Hematopoietic multipotent progenitor cell (in vitro differentiated cells): ENCODE measurements around the gene ACOT9. TPM values are rescaled to one million over a fixed set of nuclear protein-coding genes. Genes with fewer than 3 reads are reported as not detected.
"Not testable (repeated sequence)": the region's sequence is repeated elsewhere in the genome, so short reads cannot be mapped to it uniquely, and the experiment has no call there.

Experiments used
- DNase-seq, 3 donors: peaks; one replicate each; pipeline ENCODE4 v3.0.0-alpha.2; 2011 to 2015; ENCODE audit warnings: low read depth in 2 of 3, low spot score in 2 of 3
- total RNA-seq: library from RNA; depleted of rRNA; stranded (reverse); fragments of >200 nt; gene quantifications from one replicate; pipeline ENCODE4 v1.2.3, GENCODE V29; 2012

The ACOT9 gene
- total RNA-seq, 1 donor: 7.8 TPM

DNA sequence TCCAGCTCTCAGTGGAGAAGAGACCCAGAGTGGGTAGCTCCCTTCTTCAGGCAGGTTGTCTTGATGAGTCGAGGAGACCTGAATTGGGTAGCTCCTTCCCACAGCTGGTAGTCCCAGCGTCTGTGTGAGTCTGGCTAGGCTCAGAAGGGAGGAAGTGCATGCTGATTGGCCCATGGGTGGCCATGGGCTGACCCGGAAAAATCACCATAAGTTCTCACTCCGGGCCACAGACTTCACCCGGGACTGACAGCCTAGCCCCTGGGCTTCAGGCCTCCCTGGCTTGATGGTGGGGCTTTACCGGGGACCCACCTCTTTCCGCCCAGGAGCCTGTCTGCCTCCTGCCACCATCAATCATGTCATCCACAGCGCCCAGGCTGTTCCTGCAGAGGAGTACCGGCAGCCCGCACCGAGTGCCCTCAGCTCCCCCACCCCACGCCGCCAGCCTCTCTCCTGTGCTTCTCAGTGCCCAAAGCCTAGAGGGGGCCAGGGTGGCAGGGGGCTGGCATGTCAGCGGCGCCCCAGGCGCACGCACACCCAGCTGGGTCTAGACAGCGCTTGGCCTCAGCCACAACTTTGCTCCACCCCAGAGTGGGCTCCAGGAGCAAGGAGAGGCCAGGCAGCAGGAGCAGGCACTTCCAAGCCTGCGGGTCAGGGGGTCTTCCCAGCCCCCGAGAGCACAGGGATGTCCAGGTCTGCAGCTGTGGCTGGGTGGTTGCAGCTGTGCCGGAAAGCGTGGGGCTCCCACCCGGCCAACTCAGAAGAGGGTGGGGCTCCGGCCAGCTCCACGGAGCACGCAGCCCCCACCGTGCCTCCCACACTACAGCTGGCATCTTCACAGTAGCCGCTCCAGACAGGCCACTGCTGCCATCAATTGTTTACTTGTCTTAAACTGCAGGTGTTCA is 23.8 kb upstream of the ACOT9 start:
- peak in 1 of 3 donors; percentile 13 for DNase-seq

DNA sequence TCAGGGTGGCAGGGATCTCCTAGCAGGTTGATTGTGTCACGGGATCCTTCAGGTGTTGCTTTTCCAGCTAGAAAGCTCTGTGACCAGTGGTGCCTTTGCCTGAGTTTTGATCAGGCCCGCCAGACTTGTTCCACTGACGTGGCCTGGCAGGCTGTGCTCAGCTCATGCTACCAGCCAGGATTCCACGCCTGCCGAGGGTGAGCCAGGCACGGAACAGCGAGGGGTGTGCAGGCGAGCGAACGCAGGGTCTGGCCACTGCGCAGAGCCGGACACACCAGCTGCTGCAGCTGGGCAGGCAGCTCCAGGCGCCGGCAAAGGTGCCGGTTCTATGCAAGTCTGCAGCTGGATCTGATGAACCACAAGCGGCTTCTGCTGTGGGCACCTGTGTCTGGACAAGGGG is 22.8 kb upstream of the ACOT9 start:
- DNase-seq: no peak

DNA sequence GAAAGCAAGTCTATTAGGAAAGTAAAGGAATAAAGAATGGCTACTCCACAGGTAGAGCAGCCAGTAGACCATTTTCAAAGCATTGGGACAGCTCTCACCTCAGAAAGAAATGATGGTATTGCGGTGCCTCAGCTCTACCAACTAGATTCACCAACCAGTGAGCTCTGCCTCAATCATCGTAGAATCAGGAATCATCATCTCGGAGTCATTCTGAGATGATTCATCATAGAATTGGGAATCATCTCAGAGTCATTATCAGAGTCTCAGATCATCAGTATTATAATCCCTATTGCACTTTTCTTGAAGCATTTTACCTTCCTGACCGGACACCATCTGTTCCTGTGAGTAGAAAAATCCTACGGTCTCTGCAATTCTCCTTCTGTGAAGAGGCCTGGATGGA is 22.4 kb upstream of the ACOT9 start:
- no peak for DNase-seq

DNA sequence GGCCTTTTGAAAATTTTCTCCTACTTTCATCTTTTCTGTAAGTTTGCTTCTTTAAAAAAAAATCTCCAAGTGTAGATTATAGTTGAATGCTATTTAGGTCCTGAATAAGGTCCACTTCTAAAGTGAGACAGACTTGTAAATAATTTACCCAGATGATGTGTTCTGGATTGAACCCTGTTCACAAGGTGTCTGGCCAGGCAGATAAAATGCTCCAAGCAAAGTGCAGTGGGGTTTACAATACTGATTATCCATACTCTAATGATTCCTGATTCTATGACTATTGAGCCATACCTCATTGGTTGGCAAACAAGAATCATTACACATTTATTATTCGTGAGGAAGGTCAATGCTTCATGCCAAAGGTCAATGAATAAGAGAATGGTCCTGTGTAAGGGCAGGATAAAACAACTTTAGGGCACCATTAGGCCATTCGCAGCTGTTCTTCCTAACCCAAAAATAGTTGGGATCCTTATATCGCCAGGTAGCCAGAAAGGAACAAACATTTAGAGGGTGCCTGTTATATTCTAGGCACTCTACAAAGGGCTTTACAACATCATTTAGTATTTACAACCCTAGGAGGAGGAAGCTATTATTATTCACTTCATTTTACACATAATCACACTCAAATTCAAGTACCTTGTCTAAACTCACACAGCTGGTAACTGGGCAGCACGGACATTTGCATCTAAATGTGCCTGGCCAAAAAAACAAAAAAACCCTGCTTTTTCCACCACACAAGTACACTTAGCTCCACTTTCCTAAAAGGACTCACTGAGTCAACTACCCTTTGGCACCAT is 21.3 kb upstream of the ACOT9 start:
- DNase-seq: no peak

DNA sequence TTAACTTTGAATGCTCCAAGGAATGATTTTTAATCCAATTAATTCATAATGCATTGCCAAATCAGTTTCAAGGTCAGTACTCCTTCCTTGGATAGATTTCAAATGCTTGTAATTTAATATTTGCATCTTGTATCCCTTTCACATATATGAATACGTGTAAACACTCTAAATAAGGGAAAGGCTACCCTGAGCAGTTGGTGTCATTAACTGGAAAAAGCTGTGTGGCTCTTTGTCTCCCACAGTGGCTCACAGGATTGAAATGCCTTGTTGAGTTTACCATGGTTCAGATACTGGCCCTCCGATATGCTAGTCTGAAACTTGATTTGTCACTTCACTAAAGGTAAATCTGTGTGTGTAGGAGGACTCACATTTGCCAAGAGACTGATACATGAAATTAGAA is 16.7 kb upstream of the ACOT9 start:
- no peak for DNase-seq

DNA sequence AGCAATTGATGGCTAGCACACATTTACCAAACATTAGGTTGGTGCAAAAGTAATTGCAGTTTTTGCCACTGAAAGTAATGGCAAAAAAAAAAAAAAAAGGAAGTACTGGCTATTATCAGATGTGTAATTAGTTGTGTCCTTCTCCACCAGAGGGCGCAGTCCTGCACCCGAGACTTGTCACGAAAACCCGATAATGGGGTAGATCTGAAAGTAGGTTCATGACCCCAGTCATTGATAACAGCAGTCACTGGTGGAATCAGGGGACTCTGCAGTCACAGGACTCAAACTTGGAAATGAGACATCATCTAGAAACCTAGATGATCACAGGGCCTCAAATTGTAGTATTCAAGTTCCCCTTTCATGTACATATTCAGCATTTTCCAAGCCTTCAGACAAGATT is 13.1 kb upstream of the ACOT9 start:
- DNase-seq: peak; percentile 49 to 81 (median 64)

DNA sequence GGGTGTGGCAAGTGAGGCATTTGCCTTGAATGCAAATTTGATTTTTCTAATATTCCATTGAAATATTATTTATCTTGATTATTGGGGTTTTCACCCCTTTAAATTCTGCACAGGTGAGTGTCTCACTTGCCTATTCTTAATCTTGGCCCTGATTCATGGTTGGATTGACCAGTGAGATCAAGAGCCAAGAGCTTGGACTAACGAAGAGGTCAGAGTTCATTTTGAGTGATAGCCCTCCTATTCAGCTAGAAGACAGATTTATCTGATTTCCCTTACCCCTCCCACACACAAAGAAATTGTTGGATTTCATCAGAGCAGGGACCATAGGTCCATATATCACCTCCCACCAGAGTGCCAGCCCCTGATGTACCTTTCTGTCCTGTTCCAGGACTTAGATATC is 11.6 kb upstream of the ACOT9 start:
- DNase-seq: no peak

DNA sequence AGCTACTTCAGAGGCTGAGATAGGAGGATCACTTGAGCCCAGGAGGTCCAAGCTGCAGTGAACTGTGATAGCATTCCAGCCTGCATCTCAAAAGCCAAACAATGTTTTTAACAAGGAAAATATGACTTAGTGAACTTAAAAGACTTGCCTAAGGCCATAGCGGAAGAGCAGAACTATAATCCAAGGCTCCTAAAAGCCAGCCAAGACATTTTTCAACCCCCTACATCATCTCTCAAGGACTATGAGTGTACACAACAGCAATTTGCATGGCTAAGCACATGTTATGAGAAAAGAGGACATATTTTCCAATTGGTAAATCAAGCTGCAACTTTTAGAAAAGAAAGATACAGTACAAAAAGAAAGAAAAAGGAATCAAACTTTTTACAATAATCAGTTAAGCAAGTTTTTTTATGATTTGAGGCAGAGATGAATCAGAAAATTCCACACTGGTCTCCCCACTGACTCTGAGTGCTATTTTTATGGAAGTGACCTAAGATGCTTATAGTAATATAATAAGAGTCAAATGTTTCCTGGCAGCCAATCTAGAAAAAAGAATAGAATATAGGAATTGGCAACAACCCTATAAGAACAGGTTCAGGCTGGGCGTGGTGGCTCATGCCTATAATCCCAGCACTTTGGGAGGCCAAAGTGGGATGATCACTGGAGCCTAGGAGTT is 9.8 kb upstream of the ACOT9 start:
- DNase-seq: no peak

DNA sequence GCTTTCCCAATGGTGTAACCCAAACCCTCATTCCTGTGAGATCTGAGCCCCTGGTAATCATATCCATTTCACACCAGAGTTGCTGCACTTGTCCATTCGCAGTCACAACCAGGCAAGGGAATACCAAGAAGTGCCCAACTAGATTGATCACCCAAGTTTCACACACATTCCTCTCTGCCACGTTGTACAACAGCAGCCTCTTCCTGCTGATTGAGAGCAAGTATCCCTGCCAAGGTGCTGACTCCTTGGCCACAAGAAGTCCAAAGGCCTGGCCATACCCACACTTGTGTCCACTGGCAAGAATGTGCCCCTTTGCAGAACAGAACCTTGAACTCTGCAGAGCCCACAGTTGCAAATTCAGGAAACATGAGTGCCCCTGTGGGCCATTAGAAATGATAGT is 6.5 kb upstream of the ACOT9 start:
- DNase-seq: no peak

DNA sequence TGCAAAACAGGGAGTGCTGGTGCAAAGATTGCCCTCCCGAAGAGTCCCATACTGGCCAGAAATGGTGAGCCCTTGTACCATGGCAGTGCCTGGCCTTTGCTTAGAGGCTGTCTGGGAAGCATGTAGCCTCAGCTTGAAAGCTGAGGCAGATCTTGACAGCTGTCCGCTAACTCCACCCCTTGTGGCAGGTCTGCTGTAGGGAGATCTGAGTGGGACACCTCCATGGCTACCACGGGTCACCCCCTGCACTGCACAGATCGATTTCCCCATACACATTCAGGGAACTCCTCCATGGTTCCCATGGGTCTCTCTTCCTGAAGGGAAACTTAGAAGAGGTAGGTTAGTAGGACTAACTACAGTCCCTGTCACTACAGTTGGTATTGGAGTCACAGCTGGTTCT is 6.1 kb upstream of the ACOT9 start:
- DNase-seq: no peak

DNA sequence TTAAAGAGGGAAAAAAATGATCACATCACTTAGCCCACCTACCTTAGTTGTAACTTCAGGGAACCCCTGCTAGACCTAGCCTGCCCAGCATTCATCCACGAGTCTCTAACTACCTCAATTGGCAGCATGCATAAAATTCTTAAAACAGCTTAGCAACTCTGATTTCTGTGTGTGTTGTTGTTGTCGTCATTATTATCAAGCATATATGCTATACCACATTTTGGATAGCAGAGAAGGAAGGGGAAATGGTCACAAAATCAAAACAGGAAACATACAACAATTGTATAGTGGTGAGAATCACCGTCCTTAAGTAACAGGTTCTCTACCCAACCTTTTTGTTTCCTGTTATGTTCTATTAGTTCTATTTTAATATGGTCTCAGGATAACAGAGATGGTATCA is 2.7 kb upstream of the ACOT9 start:
- peak in 1 of 3 donors; percentile 54 for DNase-seq

DNA sequence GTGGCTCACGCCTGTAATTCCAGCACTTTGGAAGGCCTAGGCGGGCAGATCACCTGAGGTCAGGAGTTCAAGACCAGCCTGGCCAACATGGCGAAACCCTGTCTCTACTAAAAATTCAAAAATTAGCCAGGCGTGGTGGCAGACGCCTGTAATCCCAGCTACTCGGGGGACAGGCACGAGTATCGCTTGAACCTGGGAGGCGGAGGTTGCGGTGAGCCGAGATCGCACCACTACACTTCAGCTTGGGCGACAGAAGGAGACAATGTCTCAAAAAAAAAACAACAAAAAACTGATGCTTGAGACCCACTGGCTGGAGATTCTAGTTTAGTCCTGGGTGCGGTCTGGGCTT is 521 bp upstream of the ACOT9 start:
- DNase-seq: not testable (repeated sequence)

DNA sequence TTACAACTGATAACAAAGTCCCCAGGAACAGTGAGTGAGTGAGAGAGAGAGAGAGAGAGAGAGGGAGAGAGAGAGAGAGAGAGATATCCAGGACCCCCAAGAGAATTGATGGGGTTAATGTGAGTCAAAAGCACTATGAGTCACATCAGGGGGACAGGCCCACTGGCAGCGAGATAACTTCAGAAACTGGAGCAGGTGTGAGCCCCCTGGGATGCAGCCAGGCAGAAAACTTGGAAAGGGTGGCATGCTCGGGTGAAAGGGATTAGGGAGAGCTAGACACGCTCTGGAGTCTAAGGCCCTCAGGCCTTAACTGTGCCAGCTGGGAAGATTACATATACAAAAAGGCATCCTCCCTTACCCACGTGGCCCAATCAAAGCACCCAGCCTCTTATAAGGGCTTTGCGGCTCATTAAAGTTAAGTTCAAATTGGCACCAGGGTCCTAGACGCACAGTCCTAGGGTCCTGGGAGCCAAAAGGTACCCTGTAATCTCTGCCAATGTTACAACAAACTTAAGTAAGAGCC is 841 bp downstream of the ACOT9 start:
- DNase-seq: peak in 1 of 3 donors; percentile 22

DNA sequence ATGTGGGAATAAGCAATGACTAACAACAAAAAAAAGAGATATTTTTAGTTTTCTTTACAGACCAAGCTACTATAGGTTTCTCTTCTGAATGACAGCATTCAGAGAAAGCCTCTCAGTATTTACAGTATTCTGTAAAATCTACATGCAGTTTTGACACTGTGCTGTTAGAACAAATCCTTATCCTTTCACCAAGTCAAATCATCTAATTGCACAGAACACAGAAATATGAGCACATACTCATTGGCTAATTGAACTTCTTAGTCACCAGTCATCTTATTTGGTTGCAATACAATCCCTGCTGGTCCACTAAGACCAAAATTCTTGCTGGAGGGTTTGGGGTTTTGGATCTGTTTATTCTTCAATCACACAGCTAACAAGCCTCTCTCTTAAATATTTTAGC is 5.7 kb downstream of the ACOT9 start:
- DNase-seq: no peak

DNA sequence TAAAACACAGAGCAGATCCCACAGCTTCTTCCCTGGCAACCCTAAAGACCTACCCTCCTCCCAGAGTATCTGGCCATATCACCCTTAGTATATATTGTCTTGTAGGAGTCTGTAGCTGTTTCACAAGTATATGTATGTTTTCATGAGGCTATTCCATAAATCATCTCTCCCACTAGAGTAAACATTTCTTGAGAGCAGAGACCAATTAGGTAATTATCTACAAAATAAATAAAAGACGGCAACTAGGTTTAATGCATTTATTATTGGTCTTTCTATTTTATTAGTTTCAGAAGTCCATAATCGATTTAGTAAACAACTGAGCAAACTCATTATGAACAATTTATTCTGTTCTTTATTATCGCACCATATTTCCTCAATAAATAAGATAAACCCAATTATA is 7.0 kb downstream of the ACOT9 start:
- no peak for DNase-seq

DNA sequence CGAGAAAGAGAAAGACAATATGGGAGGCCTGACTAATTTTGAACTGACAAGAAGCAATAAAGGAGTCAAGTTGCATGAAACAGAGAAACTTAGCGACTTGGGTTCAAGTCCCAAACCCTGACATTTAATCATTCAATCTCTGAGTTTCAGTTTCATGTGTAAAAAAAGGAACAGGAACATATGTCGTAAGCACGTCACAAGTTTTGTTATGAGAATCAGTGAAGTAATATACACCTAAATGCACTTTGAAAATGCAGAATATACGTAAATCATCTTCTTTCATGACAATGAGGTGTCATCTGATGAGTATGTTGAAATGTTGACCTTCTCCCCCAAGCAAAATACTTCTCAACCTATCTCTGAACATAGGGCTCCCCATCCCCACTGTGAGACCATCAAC is 10.4 kb downstream of the ACOT9 start:
- no peak for DNase-seq

DNA sequence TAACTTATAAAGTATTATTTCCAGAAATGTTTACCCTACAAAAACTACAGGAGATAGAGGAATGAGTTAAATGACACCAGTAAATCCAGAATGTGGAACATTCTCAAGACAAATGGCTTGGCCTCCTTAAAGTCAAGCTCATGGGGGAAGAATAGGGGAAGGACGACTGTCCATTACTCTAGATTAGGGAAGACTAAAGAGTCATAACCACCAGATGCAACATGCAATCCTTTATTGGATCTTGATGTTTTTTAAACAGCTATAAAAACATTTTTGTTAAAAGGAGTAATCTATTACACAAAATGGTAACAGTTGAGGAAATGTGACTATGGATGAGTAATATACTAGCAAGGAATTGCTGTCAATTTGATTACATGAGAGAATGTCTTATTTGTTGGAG is 11.1 kb downstream of the ACOT9 start:
- no peak for DNase-seq

DNA sequence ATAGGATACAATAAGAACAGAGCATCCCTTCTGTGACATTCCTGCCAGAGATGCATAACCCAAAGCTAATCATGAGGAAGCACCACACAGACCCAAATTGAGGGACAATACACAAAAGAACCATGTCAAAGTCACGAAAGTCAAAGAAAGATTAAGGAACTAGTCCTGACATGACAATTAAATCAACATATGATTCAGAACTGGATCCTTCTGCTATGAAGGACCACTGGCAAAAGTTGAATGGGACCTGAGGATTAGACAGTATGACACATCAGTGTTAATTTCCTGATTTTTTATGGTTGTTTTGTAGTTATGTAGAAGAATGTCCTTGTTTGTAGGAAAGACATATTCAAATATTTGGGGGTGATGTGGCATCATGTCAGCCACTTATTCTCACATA is 13.9 kb downstream of the ACOT9 start:
- no peak for DNase-seq

DNA sequence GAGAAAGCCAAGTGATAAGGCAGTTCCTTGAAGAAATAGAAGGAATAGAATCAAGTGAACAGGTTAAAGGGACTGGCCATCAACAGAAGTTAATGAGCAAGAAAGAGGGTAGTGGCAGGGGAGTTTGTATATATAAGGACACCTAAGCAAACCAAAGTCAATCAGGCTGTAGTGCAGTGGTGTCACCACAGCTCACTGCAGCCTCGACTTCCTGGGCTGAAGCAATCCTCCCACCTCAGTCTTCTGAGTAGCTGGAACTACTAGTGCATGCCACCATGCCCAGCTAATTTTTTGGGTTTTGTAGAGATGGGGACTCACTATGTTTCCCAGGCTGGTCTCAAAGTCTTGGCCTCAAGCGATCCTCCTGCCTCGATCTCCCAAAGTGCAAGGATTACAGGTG is 15.9 kb downstream of the ACOT9 start:
- DNase-seq: no peak

DNA sequence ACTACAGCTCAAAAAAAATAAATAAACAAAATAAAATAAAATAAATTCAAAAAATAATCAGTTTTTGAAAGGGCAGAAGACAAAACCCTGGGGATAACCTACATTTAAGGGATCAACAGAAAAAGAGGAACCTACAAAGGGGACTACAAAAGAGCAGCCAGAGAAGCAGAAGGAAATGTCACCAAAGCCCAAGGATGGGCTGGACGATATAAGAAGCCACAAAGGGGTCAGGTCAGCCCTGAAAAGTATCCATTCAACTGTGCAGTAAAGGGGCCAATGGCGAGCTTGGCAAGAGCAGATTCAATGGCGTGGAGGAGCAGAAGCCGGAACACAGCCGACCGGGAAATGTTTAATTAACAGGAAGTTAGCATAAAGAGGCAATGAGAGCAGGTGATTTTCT is 16.9 kb downstream of the ACOT9 start:
- peak in 2 of 3 donors; percentile 28 to 51 for DNase-seq

DNA sequence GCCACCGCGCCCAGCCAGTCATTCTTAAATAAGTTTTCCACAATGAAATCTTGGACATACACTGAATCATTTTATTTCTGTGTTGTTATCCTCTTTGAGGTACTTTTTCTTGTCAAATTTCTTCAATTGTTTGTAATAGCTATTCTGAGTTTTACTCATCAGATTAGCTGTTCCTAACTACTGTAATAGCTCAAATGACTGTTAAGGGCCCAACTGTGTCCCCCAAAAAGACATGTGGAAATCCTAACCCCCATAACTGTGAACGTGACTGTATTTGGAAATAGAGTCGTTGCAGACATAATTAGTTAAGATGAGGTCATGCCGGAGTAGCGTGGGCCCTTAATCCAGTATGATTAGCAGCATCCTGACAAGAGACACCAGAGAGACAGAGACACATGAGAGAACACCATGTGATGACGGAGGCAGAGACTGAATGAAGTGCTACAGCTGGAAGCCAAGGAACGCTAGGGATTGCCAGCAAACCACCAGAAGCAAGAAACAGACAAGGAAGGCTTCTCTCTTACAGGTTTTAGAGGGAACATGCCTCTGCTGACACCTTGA is 22.9 kb downstream of the ACOT9 start:
- DNase-seq: no peak
